HCT116 (cell line): ENCODE measurements around the gene FCHSD2. TPM values are rescaled to one million over a fixed set of nuclear protein-coding genes. Genes with fewer than 3 reads are reported as not detected.

Source experiments
- ATAC-seq: fragments of 200-7000 bp; cut with Tn5 transposase; 2 replicates; pipeline ENCODE4 v1.9.1; 2020; ENCODE audit warnings: mild to moderate bottlenecking, moderate library complexity
- BruUV-seq: library from RNA; stranded (reverse); fragments of 400-500 nt; replicated peaks from 2 replicates; lab custom pipeline; 2021; lab: Mats Ljungman, UMichigan
- CTCF ChIA-PET: fragments of 300-600 bp; sonication (Branson Sonifier 250); formaldehyde crosslinking; loops from one replicate; lab custom pipeline; 2021; ENCODE audit warnings: antibody characterized with exemption; lab: Charles Lee
- POLR2A ChIA-PET: fragments of 300-600, 350-600 bp; sonication (Branson Sonifier 250); formaldehyde crosslinking; loops from one replicate; lab custom pipeline; 2021; ENCODE audit warnings: antibody characterized with exemption; lab: Charles Lee
- RAD21 ChIA-PET, 2 experiments: fragments of 300-600 bp; sonication (Branson Sonifier 250); formaldehyde crosslinking; loops; one replicate each; lab custom pipeline; 2023; ENCODE audit warnings: low total read pairs in 2 of 2; ENCODE audit not compliant: uncharacterized antibody in 2 of 2, unreplicated experiment in 2 of 2, low non-redundant PET in 1 of 2; lab: Charles Lee
- DNase-seq: peaks from one replicate; pipeline ENCODE4 v3.0.0-alpha.2; 2010; ENCODE audit warnings: low read depth, low spot score
- H2AFZ ChIP-seq: fragments of 200-600 bp; shearing (Covaris generic), sonication (generic); 2 replicates; pipeline ENCODE4 v1.6.1; 2017; ENCODE audit warnings: low read depth, mixed run types, mixed read lengths, antibody characterized with exemption, low read length; ENCODE audit not compliant: poor library complexity, severe bottlenecking
- H3K27ac ChIP-seq: 2 replicates; pipeline ENCODE4 v1.5.1; 2012; ENCODE audit warnings: low read depth, low read length
- H3K27me3 ChIP-seq: fragments of 200-600 bp; sonication (generic); 2 replicates; pipeline ENCODE4 v1.6.1; 2016; ENCODE audit warnings: mixed run types, low read length, mixed read lengths; ENCODE audit not compliant: insufficient read depth
- H3K36me3 ChIP-seq, 2 experiments: fragments of 200-500 bp in 1 of 2; fragments of 200-600 bp in 1 of 2; sonication (Bioruptor generic) in 1 of 2; sonication (generic) in 1 of 2; 2 replicates each; pipeline versions ENCODE4 v1.5.1 to v1.6.1; 2014 to 2016; ENCODE audit warnings: low read length in 2 of 2, inconsistent platforms in 1 of 2, mixed read lengths in 1 of 2, mixed run types in 1 of 2; ENCODE audit not compliant: insufficient read depth in 2 of 2, control insufficient read depth in 1 of 2
- H3K4me1 ChIP-seq, 2 experiments: fragments of 200-600 bp in 1 of 2; sonication (generic) in 1 of 2; 2 replicates each; pipeline versions ENCODE4 v1.5.1 to v1.6.1; 2012 to 2017; ENCODE audit warnings: low read length in 2 of 2, inconsistent platforms in 1 of 2, mild to moderate bottlenecking in 1 of 2, mixed read lengths in 1 of 2, mixed run types in 1 of 2, moderate library complexity in 1 of 2; ENCODE audit not compliant: insufficient read depth in 2 of 2, control insufficient read depth in 1 of 2
- H3K4me2 ChIP-seq: fragments of 200-600 bp; sonication (generic); 2 replicates; pipeline ENCODE4 v1.6.1; 2017; ENCODE audit warnings: mixed run types, low read length, mixed read lengths
- H3K4me3 ChIP-seq, 2 experiments: fragments of 200-600 bp in 1 of 2; sonication (generic) in 1 of 2; replicated peaks in 1 of 2; 2 replicates each; pipeline ENCODE4 v1.5.1; 2011 to 2016; ENCODE audit warnings: low read length in 2 of 2, control low read depth in 1 of 2, low read depth in 1 of 2, mild to moderate bottlenecking in 1 of 2, mixed read lengths in 1 of 2, mixed run types in 1 of 2
- H3K79me2 ChIP-seq: fragments of 200-600 bp; sonication (generic); 2 replicates; pipeline ENCODE4 v1.6.1; 2017; ENCODE audit warnings: mild to moderate bottlenecking, mixed run types, low read length, moderate library complexity, mixed read lengths; ENCODE audit not compliant: insufficient read depth
- H3K9ac ChIP-seq: fragments of 200-600 bp; sonication (generic); 2 replicates; pipeline ENCODE4 v1.6.1; 2016; ENCODE audit warnings: low read length, mixed read lengths
- H3K9me2 ChIP-seq: fragments of 200-600 bp; sonication (generic), shearing (Covaris generic); 2 replicates; pipeline ENCODE4 v1.6.1; 2017; ENCODE audit warnings: mixed run types, mild to moderate bottlenecking, moderate library complexity; ENCODE audit not compliant: insufficient read depth
- H3K9me3 ChIP-seq, 2 experiments: fragments of 200-500 bp in 1 of 2; fragments of 200-600 bp in 1 of 2; sonication (Bioruptor generic) in 1 of 2; sonication (generic) in 1 of 2; 2 replicates each; pipeline ENCODE4 v1.6.1; 2014 to 2017; ENCODE audit warnings: low read length in 2 of 2, mixed read lengths in 2 of 2, inconsistent platforms in 1 of 2, low read depth in 1 of 2, mild to moderate bottlenecking in 1 of 2, mixed run types in 1 of 2, moderate library complexity in 1 of 2; ENCODE audit not compliant: control insufficient read depth in 1 of 2, insufficient read depth in 1 of 2
- H4K20me1 ChIP-seq: fragments of 200-600 bp; sonication (generic), shearing (Covaris generic); 2 replicates; pipeline ENCODE4 v1.6.1; 2017; ENCODE audit warnings: mixed run types, mild to moderate bottlenecking, moderate library complexity; ENCODE audit not compliant: insufficient read depth
- CEBPB ChIP-seq: IDR thresholded peaks from 2 replicates; pipeline ENCODE4 v1.6.1; 2012; ENCODE audit warnings: low read depth
- ELF1 ChIP-seq: IDR thresholded peaks from 2 replicates; pipeline ENCODE4 v1.6.1; 2012; ENCODE audit warnings: low read depth, borderline replicate concordance
- EZH2 ChIP-seq: fragments of 200-600 bp; sonication (generic); IDR thresholded peaks from 2 replicates; pipeline ENCODE4 v1.6.1; 2017; ENCODE audit warnings: antibody characterized with exemption, mixed run types
- EZH2phosphoT487 ChIP-seq: fragments of 200-600 bp; IDR thresholded peaks from 2 replicates; pipeline ENCODE4 v1.6.1; 2018; ENCODE audit warnings: antibody characterized with exemption, borderline replicate concordance
- FOSL1 ChIP-seq: IDR thresholded peaks from 2 replicates; pipeline ENCODE4 v1.6.1; 2012; ENCODE audit warnings: low read depth
- JUND ChIP-seq: IDR thresholded peaks from 2 replicates; pipeline ENCODE4 v1.6.1; 2012
- POLR2AphosphoS5 ChIP-seq: IDR thresholded peaks from 2 replicates; pipeline ENCODE4 v1.6.1; 2011; ENCODE audit warnings: mild to moderate bottlenecking, low read depth, low read length, moderate library complexity
- RAD21 ChIP-seq: IDR thresholded peaks from 2 replicates; pipeline ENCODE4 v1.6.1; 2012; ENCODE audit warnings: low read depth, mild to moderate bottlenecking
- SP1 ChIP-seq: IDR thresholded peaks from 2 replicates; pipeline ENCODE4 v1.6.1; 2012; ENCODE audit warnings: low read depth
- ZFX ChIP-seq: fragments of 450-650 bp; IDR thresholded peaks from 2 replicates; pipeline ENCODE4 v1.6.1; 2017
- intact Hi-C: fragments of 100-400 bp; cut with micrococcal nuclease; formaldehyde crosslinking; loops from 2 replicates; pipeline ENCODE4 v1.10.0; 2022
- total RNA-seq: library from RNA; stranded (reverse); gene quantifications from one replicate; pipeline ENCODE4 v1.2.1, GENCODE V29; 2021; ENCODE audit not compliant: unreplicated experiment
- TF ChIP-seq, protein P1 (sequence below): IDR thresholded peaks from 2 replicates; pipeline ENCODE4 v1.6.1; 2012
- TF ChIP-seq, protein P2 (sequence below): IDR thresholded peaks from 2 replicates; pipeline ENCODE4 v1.6.1; 2012; ENCODE audit warnings: low read depth
- TF ChIP-seq, protein P3 (sequence below): IDR thresholded peaks from 2 replicates; pipeline ENCODE4 v1.6.1; 2012
- TF ChIP-seq, protein P4 (sequence below): IDR thresholded peaks from 2 replicates; pipeline ENCODE4 v1.6.1; 2011; ENCODE audit warnings: mild to moderate bottlenecking, low read length, moderate library complexity; ENCODE audit not compliant: insufficient replicate concordance; ENCODE audit errors: extremely low read depth

FCHSD2 gene
- total RNA-seq, 1 experiment from 2014 or later = 15.0 TPM

DNA sequence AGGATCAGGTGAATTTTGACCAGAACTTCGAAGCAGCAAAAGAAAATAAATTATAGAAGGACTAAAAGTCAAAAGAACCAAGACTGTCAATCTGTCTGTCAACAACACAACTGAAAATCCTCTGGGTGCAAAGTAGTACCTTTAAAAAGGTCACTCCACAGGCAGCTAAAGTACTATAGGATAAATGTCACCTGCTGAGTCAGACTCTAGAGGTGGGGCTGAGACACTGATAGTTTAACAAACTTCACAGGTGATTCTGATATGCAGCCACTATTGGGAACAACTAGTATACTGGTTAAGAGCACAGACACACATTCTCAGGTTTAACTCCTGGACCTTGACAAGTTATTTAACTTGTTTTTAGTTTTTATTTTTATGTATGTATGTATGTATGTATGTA lies 107.3 kb downstream of the FCHSD2 start:
- no TSS peak for BruUV-seq
- no peaks in the 10 kb centered on the region for H3K4me1 ChIP-seq
- H3K9ac ChIP-seq = no peak overlapping the region
- no peak overlapping the region for H2AFZ ChIP-seq
- no peaks in the 10 kb centered on the region for H3K9me3 ChIP-seq
- H3K36me3 ChIP-seq = no peaks in the 10 kb centered on the region
- intact Hi-C loops = no loop called here
- ChIA-PET POLR2A (no interaction called here), RAD21 (no interaction called here), CTCF (no interaction called here)
- H4K20me1 ChIP-seq = no peaks in the 10 kb centered on the region
- no peak overlapping the region for H3K4me2 ChIP-seq
- TF ChIP-seq, protein P1, sequence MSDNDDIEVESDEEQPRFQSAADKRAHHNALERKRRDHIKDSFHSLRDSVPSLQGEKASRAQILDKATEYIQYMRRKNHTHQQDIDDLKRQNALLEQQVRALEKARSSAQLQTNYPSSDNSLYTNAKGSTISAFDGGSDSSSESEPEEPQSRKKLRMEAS = no peak
- no peak for TF ChIP-seq CEBPB
- TF ChIP-seq EZH2phosphoT487 = no peak
- TF ChIP-seq, protein P2, sequence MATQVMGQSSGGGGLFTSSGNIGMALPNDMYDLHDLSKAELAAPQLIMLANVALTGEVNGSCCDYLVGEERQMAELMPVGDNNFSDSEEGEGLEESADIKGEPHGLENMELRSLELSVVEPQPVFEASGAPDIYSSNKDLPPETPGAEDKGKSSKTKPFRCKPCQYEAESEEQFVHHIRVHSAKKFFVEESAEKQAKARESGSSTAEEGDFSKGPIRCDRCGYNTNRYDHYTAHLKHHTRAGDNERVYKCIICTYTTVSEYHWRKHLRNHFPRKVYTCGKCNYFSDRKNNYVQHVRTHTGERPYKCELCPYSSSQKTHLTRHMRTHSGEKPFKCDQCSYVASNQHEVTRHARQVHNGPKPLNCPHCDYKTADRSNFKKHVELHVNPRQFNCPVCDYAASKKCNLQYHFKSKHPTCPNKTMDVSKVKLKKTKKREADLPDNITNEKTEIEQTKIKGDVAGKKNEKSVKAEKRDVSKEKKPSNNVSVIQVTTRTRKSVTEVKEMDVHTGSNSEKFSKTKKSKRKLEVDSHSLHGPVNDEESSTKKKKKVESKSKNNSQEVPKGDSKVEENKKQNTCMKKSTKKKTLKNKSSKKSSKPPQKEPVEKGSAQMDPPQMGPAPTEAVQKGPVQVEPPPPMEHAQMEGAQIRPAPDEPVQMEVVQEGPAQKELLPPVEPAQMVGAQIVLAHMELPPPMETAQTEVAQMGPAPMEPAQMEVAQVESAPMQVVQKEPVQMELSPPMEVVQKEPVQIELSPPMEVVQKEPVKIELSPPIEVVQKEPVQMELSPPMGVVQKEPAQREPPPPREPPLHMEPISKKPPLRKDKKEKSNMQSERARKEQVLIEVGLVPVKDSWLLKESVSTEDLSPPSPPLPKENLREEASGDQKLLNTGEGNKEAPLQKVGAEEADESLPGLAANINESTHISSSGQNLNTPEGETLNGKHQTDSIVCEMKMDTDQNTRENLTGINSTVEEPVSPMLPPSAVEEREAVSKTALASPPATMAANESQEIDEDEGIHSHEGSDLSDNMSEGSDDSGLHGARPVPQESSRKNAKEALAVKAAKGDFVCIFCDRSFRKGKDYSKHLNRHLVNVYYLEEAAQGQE = no peak
- no peak for TF ChIP-seq ZFX
- TF ChIP-seq SP1 = no peak
- TF ChIP-seq ELF1 = no peak
- TF ChIP-seq FOSL1 = no peak
- TF ChIP-seq EZH2 = no peak
- no peak for TF ChIP-seq POLR2AphosphoS5
- TF ChIP-seq JUND = no peak
- no peak for TF ChIP-seq RAD21
- TF ChIP-seq, protein P3, sequence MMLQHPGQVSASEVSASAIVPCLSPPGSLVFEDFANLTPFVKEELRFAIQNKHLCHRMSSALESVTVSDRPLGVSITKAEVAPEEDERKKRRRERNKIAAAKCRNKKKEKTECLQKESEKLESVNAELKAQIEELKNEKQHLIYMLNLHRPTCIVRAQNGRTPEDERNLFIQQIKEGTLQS = no peak
- TF ChIP-seq, protein P4, sequence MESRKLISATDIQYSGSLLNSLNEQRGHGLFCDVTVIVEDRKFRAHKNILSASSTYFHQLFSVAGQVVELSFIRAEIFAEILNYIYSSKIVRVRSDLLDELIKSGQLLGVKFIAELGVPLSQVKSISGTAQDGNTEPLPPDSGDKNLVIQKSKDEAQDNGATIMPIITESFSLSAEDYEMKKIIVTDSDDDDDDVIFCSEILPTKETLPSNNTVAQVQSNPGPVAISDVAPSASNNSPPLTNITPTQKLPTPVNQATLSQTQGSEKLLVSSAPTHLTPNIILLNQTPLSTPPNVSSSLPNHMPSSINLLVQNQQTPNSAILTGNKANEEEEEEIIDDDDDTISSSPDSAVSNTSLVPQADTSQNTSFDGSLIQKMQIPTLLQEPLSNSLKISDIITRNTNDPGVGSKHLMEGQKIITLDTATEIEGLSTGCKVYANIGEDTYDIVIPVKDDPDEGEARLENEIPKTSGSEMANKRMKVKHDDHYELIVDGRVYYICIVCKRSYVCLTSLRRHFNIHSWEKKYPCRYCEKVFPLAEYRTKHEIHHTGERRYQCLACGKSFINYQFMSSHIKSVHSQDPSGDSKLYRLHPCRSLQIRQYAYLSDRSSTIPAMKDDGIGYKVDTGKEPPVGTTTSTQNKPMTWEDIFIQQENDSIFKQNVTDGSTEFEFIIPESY = no peak
- H3K27me3 ChIP-seq = no peaks in the 10 kb centered on the region
- no peak overlapping the region for H3K4me3 ChIP-seq
- no peak overlapping the region for H3K27ac ChIP-seq
- no peaks in the 10 kb centered on the region for H3K79me2 ChIP-seq
- no peak for DNase-seq
- no peak for ATAC-seq
- no peaks in the 10 kb centered on the region for H3K9me2 ChIP-seq
